HFF-Myc (cell line): ENCODE measurements around the gene CHRND.

Experiments
- DNase-seq: peaks from one replicate; pipeline ENCODE4 v3.0.0-alpha.2; 2011; ENCODE audit warnings: low read depth; ENCODE audit errors: extremely low read depth
- H3K4me3 ChIP-seq: replicated peaks from 2 replicates; pipeline ENCODE4 v1.5.1; 2011; ENCODE audit warnings: low read depth, mild to moderate bottlenecking, control low read depth, low read length
- CTCF ChIP-seq: IDR thresholded peaks from 2 replicates; pipeline ENCODE4 v1.5.1; 2012; ENCODE audit warnings: mild to moderate bottlenecking, low read depth, low read length, control low read depth; ENCODE audit errors: missing control alignments

CHRND gene

GRCh38 chr2:232515639-232516038 lies 10.3 kb upstream of the CHRND start:
- no peak for TF ChIP-seq CTCF
- no peak for DNase-seq
- H3K4me3 ChIP-seq, result no peak overlapping the region

GRCh38 chr2:232516551-232516950 lies 9.4 kb upstream of the CHRND start:
- no peak for TF ChIP-seq CTCF
- no peak overlapping the region for H3K4me3 ChIP-seq
- DNase-seq, result no peak

GRCh38 chr2:232518844-232519243 lies 7.1 kb upstream of the CHRND start:
- H3K4me3 ChIP-seq, result no peak overlapping the region
- DNase-seq, result no peak

GRCh38 chr2:232519581-232520438 lies 6.2 kb upstream of the CHRND start, which contains the start of gene PRSS56:
PRSS56 (plus strand) TSS chr2:232520388; CDS start chr2:232520599, 211 bp downstream.
- TF ChIP-seq CTCF, result no peak
- DNase-seq, result no peak
- H3K4me3 ChIP-seq, result no peak within 1 kb of the TSS

More at GRCh38 chr2:232518844-232519243, 7.1 kb upstream of the CHRND start:
- TF ChIP-seq CTCF, result no peak

GRCh38 chr2:232520489-232520888 lies 5.5 kb upstream of the CHRND start:
- H3K4me3 ChIP-seq, result no peak overlapping the region
- DNase-seq, result no peak
- TF ChIP-seq CTCF, result no peak

- no peak overlapping the region for H3K4me3 ChIP-seq
- no peak for DNase-seq
- no peak for TF ChIP-seq CTCF
Measured at GRCh38 chr2:232521098-232521497, 4.9 kb upstream of the CHRND start.
